Measurements from ENCODE around the gene LRRTM4. TPM values are rescaled to one million over a fixed set of nuclear protein-coding genes. Genes with fewer than 3 reads are reported as not detected.

The LRRTM4 gene
- polyA plus RNA-seq, 1 of the 3 experiments (the other 2 are of a cell fraction): 0.10 TPM

DNA sequence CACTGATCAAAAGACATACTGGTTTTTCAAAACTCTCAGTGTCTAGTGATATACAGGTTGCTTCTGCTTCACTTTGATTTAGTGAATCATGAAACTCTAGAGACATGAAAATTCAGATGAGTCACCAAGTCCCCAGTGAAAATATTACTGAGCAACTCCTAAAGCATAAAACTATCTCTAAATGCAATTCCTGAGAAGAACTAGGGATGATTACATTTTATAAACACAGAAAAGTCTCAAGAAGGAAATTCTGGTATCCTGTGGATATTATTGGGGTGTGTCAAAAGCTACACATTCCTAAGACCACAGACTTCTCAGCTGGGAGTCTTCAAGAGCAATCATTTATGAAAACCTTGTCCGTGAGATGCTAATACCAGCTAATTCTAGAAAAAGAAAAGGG lies 9.7 kb downstream of the LRRTM4 start:
- no peak overlapping the region for H3K4me3 ChIP-seq (ENCODE audit: low read depth in 2 of 2, low read length in 1 of 2)
- no peak for DNase-seq
- H3K27ac ChIP-seq (ENCODE audit: low read depth in 2 of 2, low read length in 1 of 2): no peak overlapping the region
- no peaks in the 10 kb centered on the region for H3K79me2 ChIP-seq (ENCODE audit: insufficient read depth)
- no peaks in the 10 kb centered on the region for H3F3A ChIP-seq (replicated peaks; ENCODE audit: insufficient read depth)
- CTCF ChIA-PET: interaction anchor here (1.4 kb wide), 1 partner anchor 9 kb away, joined by 3 read pairs; the partner anchor contains the start of gene LRRTM4
- no peaks in the 10 kb centered on the region for H3K36me3 ChIP-seq (replicated peaks in 1 of 2; ENCODE audit: control insufficient read depth in 1 of 2, insufficient read depth in 2 of 2, low read length in 1 of 2)
- POLR2A ChIA-PET: no interaction called here
- WGBS (ENCODE audit: low lambda C conversion rate): 50% methylated on average over 1 of the region's 1 CpG
- H3K9ac ChIP-seq: no peak overlapping the region
- H2AFZ ChIP-seq (ENCODE audit: low read depth): no peak overlapping the region
- H3K9me2 ChIP-seq: no peaks in the 10 kb centered on the region
- no peak overlapping the region for H3K4me2 ChIP-seq
- no peaks in the 10 kb centered on the region for H4K20me1 ChIP-seq (ENCODE audit: insufficient read depth)
- TF ChIP-seq JUND (IDR thresholded peaks at IDR 0.05): no peak
- TF ChIP-seq RAD21 (IDR thresholded peaks at IDR 0.05; ENCODE audit: low read length): no peak
- TF ChIP-seq USF2 (IDR thresholded peaks at IDR 0.05; ENCODE audit: borderline replicate concordance, low read depth, low read length): no peak
- TF ChIP-seq SMC3 (IDR thresholded peaks at IDR 0.05; ENCODE audit: low read depth, low read length): no peak
- TF ChIP-seq MEF2A (IDR thresholded peaks at IDR 0.05; ENCODE audit: borderline replicate concordance, low read depth): no peak
- no peak for TF ChIP-seq POLR2AphosphoS5 (IDR thresholded peaks at IDR 0.05; ENCODE audit: low read depth, low read length)
- no peak for TF ChIP-seq RXRA (IDR thresholded peaks at IDR 0.05; ENCODE audit: borderline replicate concordance, low read depth)
- TF ChIP-seq, protein P1, sequence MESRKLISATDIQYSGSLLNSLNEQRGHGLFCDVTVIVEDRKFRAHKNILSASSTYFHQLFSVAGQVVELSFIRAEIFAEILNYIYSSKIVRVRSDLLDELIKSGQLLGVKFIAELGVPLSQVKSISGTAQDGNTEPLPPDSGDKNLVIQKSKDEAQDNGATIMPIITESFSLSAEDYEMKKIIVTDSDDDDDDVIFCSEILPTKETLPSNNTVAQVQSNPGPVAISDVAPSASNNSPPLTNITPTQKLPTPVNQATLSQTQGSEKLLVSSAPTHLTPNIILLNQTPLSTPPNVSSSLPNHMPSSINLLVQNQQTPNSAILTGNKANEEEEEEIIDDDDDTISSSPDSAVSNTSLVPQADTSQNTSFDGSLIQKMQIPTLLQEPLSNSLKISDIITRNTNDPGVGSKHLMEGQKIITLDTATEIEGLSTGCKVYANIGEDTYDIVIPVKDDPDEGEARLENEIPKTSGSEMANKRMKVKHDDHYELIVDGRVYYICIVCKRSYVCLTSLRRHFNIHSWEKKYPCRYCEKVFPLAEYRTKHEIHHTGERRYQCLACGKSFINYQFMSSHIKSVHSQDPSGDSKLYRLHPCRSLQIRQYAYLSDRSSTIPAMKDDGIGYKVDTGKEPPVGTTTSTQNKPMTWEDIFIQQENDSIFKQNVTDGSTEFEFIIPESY (IDR thresholded peaks at IDR 0.05; ENCODE audit: borderline replicate concordance, low read depth): no peak
- TF ChIP-seq NRF1 (IDR thresholded peaks at IDR 0.05; ENCODE audit: low read depth, low read length): no peak
- no peak for TF ChIP-seq MXI1 (IDR thresholded peaks at IDR 0.05; ENCODE audit: low read depth, low read length)
- no peak for TF ChIP-seq CHD2 (IDR thresholded peaks at IDR 0.05; ENCODE audit: low read length, partially characterized antibody)
- no peak for TF ChIP-seq RCOR1 (IDR thresholded peaks at IDR 0.05; ENCODE audit: low read length)
- H3K4me1 ChIP-seq (ENCODE audit: control insufficient read depth in 1 of 2, insufficient read depth in 2 of 2, low read depth in 1 of 2, low read length in 1 of 2): no peaks in the 10 kb centered on the region; a peak in 1 of 4 replicates
- H3K27me3 ChIP-seq (ENCODE audit: insufficient read depth): no peaks in the 10 kb centered on the region
- no peaks in the 10 kb centered on the region for H3K9me3 ChIP-seq

DNA sequence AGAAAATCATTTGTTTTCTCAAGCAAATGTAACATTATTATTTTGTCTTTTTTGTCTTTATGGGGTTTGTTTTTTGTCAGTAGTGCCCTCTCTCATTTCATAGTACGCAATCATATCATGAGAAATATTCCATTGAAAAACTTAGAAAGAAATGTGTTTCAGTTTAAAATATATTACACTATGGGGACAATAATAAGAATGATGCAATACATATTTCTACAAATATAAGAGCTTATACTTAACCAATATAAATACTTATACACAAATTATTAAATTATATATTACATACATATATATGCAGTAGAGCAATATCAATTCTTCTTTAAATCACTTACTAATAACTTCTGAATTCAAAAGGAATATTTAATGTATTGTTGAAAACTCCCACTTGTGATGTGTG lies 13.7 kb downstream of the LRRTM4 start:
- Histone ChIP-seq H4K20me1 (ENCODE audit: insufficient read depth) (no peaks in the 10 kb centered on the region), H3K79me2 (ENCODE audit: insufficient read depth) (no peaks in the 10 kb centered on the region), H3K4me2 (no peak overlapping the region), H3F3A (replicated peaks; ENCODE audit: insufficient read depth) (no peaks in the 10 kb centered on the region), H3K9me3 (no peaks in the 10 kb centered on the region; the same call in 1 of the 2 replicates), H3K4me3 (ENCODE audit: low read depth in 2 of 2, low read length in 1 of 2) (no peak overlapping the region), H3K27me3 (ENCODE audit: insufficient read depth) (no peaks in the 10 kb centered on the region), H3K9me2 (no peaks in the 10 kb centered on the region), H3K9ac (no peak overlapping the region), H2AFZ (ENCODE audit: low read depth) (no peak overlapping the region), H3K36me3 (replicated peaks in 1 of 2; ENCODE audit: control insufficient read depth in 1 of 2, insufficient read depth in 2 of 2, low read length in 1 of 2) (no peaks in the 10 kb centered on the region), H3K4me1 (ENCODE audit: control insufficient read depth in 1 of 2, insufficient read depth in 2 of 2, low read depth in 1 of 2, low read length in 1 of 2) (no peaks in the 10 kb centered on the region; a peak in 1 of 4 replicates), H3K27ac (ENCODE audit: low read depth in 2 of 2, low read length in 1 of 2) (no peak overlapping the region)
- no peak for TF ChIP-seq GABPA (IDR thresholded peaks at IDR 0.05; ENCODE audit: low read depth)
- TF ChIP-seq TCF12 (IDR thresholded peaks at IDR 0.05): no peak
- TF ChIP-seq FOXM1 (IDR thresholded peaks at IDR 0.05; ENCODE audit: low read depth): no peak
- no peak for TF ChIP-seq MEF2A (IDR thresholded peaks at IDR 0.05; ENCODE audit: borderline replicate concordance, low read depth)
- TF ChIP-seq, protein P2, sequence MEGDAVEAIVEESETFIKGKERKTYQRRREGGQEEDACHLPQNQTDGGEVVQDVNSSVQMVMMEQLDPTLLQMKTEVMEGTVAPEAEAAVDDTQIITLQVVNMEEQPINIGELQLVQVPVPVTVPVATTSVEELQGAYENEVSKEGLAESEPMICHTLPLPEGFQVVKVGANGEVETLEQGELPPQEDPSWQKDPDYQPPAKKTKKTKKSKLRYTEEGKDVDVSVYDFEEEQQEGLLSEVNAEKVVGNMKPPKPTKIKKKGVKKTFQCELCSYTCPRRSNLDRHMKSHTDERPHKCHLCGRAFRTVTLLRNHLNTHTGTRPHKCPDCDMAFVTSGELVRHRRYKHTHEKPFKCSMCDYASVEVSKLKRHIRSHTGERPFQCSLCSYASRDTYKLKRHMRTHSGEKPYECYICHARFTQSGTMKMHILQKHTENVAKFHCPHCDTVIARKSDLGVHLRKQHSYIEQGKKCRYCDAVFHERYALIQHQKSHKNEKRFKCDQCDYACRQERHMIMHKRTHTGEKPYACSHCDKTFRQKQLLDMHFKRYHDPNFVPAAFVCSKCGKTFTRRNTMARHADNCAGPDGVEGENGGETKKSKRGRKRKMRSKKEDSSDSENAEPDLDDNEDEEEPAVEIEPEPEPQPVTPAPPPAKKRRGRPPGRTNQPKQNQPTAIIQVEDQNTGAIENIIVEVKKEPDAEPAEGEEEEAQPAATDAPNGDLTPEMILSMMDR (IDR thresholded peaks at IDR 0.05): no peak
- TF ChIP-seq ELF1 (IDR thresholded peaks at IDR 0.05): no peak
- CTCF ChIA-PET: no interaction called here
- no peak for DNase-seq
- POLR2A ChIA-PET: no interaction called here
- 60% methylated on average over 1 of the region's 1 CpG for WGBS (ENCODE audit: low lambda C conversion rate)

All from SK-N-SH (cell line).